SHP77 treated with DMSO at 0.1 percent for 48 hours (cell line): Measurements from ENCODE around the gene KLC1.

Source experiments
- DNase-seq: peaks from one replicate; lab custom pipeline; 2025; lab: John Stamatoyannopoulos, UW

The KLC1 gene

GRCh38 chr14:103705118-103705503 is 76.1 kb downstream of the KLC1 start:
- DNase-seq, result no peak

- DNase-seq, result no peak
These were observed 76.7 kb downstream of the KLC1 start for GRCh38 chr14:103705504-103706284.

GRCh38 chr14:103706551-103707328 is 77.7 kb downstream of the KLC1 start:
- DNase-seq, result no peak

DNA sequence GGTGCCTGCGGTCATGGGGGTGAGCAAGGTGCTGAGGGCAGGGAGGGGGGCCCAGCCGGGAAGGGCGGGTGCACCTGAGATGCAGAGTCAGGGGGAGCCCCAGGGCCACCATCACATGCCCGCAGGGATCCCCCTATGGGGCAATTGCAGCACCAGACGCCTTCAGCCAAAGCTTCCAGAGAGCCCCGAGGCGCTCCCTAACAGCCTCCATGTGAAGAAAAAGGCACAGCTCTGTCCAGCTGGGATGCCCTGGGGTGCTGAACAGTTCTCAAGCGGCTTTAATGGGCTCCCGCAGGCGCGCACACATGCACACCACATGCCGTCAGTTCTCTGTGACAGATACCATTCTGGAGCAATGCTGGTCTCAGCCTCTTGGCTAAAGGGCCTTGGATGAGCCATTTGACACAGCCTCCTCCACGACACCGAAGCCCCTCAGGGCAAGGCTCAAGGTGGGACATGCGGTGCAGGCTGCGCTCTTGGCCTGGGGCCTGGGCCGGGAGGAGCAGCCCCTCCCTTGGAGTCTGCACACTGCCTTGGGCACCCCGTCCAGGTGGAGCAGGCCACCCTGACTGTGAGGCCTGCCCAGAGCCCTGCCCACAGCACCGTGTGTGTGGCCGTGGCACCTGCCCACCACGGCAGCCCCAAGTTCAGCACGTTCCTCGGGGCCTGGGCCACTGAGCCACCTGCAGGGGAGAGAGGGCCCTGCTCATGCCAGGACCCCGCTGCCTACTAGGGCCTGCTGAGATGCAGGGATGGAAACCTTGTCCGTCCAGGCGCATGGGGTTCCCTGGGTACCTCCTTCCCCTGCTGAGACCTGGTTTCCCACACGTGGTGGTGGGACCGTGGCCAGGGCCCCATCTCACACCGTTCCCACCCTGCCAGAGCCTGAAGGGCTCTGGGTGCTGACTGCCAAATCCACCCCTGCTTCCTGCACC is 78.6 kb downstream of the KLC1 start:
- no peak for DNase-seq

GRCh38 chr14:103708750-103709187 is 79.8 kb downstream of the KLC1 start:
- no peak for DNase-seq

DNA sequence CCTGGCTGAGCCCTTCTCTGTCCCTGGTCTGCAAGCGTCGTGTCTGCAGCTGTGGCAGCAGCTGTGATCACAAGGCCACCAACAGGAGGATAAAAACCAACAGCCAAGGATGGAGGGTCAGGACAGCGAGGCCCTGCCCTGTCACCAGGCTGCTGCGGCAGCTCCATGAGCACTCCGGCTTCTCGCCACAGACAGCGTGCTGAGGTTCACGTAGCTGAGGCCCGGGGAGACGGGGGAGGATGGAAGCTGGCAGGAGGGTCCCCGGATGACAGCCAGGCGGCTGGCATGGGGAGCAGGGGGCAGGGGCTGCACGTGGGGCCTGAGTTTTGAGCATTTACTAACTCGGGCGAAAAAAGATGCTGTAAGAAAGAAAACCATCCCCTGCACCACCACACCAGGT is 80.8 kb downstream of the KLC1 start:
- DNase-seq, result no peak

DNA sequence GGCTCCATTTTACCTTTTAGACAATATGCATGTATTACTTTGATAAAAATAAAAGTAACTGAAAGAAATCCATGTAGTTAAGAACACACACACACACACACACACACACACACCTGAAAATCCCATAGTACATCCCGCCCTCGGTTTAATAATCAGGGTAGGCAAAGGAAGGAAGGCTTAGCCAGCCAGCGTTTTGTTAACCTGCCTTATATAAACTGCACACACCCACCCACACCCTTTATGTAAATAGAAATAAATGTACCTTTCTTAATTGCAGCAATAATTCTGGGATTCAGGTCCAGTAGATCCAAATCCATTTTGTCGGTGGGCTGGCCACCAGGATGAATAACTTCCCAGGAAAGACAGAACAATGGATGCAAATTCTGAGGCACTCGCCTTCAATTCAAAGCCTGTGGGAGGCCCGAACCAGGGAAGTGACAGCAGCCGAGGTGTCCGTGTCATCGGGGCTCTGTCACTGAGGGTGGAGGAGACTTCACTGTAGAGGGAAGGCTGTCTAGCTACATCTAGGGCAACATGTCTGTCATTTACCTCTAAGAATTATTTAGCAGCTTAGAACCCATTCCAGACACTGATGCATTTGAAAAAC is 81.9 kb downstream of the KLC1 start:
- no peak for DNase-seq

DNA sequence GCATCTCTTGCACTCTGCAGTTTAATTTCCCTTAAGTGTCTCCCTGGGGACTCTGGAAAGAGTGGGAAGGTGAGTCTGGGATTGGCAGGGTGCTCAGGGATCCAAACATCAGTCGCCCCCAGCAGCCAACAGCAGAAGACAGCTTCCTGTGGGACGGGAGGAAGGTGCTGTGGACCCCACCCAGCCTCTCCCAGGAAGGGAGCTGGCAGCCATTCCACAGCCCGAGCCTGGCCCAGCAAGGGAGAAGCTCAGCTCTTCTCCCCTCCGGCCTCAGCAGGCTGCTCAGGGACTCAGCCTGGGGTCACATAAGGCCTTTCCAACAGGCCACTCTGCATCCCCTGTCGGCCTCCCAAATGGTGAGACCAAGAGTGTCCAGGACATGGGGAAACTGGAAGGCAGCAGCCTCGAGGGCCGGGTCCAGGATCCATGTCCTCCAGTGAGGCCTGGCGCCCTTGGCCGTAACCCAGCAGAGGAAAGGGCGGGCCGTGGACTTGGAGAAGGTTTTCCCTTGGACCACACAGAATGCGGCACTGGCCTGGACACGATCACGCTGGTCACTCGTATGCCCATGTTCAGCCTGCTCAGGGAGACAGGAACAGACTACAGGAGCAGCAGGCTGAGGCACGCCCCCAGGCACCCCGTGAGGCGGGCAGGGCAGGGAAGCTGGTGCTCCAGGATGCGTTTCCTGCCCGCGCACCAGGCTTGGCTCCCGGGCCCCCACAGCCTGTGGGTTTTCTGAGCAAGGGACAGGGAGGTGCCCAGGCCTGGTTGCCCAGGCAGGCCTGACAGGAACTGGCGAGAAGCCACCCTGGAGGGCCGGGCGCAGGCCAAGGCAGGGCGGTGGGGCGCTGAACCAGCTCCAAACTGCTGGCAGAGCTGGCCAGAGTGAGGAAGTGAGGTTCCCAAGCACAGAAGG is 82.8 kb downstream of the KLC1 start:
- no peak for DNase-seq

DNA sequence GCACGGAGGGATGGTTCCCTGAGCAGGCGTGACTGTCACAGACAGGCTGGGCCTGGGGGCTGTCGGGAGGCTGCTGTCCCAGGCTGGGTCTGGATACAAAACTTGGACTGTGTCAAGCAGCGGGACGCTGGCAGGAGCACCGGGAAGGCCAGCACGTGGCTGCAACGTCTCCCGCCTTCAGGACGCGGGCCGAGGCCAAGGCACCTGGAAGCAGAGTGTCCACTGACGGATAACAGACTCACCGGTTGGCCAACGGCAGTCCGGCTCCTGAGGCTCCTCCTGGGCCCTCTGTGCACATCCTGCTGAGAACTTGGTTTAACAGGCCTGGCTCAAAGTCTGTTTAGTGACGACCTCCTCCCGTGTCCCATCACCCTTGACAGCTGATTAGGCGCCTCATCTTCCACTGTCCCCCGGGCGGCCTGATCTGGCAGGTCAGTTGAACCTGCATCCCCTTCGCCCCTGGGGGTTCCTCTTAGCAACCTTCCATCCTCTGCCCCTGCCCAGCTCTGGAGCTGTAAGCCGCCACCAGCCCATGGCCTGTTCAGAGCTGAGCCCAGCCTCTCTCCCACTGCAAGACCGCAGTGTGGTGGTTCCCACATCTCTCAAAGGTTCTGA is 83.7 kb downstream of the KLC1 start:
- DNase-seq, result no peak

DNA sequence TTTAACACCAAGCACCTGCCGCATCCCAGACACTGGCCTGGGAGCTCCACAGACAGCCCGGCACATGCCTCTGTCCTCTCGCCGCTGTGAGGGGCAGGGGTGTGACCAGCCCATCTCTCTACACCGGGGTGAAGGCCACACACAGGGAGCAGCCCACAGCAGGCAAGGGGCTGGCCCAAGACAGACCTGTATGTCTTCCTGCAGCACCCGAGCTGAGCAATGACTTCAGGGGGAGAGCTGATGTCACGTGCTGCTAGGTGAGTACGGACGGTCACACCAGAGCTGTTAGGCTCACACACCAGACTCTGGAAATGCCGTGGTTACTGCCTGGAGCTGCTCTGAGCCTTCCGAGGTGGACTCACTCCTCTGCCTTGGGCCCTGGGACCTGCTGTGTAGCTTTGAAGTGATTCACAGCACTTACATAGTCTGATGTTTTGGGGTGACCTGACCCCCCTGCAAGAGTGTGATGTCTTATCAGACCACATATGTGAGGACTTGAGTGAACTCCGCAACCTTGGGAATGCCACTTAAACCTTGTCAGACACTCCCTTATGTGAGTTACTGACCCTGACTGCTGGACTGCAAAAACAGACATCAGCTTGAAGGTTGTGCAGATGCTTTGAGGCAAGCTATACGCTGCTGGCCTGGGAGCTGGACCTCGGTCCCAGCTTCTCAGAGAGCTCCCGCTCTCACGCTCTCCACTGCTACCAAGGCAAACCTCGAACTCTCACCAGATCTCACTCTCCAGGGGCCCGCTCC is 84.5 kb downstream of the KLC1 start:
- DNase-seq, result no peak

DNA sequence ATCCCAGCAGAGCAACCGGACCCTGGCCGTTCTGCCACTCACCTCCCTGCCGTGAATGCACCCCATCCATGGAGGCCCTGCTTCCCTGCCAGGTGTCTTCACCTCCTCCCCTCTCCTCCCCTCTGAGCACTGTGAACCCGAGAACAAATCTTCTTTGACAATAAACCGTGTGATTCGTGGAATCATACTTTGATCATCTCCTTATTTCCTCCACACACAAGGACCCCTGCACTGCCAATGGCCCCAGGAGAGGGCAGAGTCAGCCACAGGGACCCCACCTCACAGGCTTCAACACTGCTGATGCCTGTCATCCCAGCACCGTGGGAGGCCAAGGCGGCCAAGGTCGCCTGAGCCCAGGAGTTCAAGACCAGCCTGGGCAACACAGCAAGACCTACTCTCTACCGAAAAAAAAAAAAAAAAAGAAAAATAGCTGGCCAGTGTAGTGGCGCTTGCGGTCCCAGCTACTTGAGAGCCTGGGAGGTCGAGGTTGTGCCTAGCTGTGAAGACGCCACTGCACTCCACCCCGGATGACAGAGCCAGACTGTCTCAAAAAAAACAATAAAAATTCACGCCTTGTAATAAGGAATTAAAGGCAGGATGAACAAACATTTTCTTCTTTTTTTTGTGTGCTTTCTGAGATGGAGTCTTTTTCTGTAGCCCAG is 85.2 kb downstream of the KLC1 start:
- DNase-seq, result no peak

DNA sequence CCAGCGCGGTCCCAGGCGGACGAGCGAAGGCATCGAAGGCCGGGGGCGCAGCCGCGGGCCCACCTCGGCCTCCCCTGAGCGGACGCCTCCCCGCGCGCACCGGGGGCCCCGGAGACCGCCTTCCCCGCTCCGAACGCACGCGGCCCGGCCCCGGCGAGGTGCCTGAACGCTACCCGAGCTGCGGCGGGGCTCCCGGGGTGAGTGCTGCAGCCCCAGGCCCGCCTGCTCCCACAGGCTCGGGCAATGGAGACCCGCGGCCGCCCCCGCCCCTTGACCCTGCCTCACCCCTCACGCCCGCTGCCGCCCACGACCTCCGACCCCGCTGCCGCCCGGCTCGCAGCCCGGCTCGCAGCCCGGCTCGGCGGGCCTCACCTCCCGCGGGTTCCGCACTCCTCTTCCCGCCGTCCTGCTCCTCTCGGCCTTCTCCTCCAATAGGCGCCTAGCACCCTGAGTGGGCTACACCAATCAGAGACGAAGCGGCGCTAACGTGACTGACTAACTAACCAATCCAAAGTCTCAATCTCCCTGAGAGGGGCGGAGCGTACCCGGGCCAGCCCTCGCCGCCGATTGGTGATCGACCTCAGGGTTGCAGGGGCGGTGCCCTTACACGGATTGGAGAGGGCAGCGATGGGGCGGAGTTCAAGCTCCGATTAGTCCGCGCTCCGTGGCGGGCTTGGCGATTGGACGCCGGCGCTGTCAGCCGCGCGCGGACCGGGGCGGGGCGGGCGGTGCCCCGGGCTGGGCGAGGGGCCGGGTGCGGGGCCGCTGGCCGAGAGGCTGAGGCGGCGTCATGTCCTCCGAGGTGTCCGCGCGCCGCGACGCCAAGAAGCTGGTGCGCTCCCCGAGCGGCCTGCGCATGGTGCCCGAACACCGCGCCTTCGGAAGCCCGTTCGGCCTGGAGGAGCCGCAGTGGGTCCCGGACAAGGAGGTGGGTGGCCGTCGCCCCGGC is 86.3 kb downstream of the KLC1 start, which contains the start of the genes XRCC3 and ZFYVE21:
XRCC3 (minus strand) TSS at position 400 of the 949 bp plus-strand sequence. CDS start 4,364 bp downstream, outside the sequence.
ZFYVE21 (plus strand) TSS at position 759 of the 949 bp plus-strand sequence; CDS start at position 791, 32 bp downstream.
- peak; percentile 97 for DNase-seq

DNA sequence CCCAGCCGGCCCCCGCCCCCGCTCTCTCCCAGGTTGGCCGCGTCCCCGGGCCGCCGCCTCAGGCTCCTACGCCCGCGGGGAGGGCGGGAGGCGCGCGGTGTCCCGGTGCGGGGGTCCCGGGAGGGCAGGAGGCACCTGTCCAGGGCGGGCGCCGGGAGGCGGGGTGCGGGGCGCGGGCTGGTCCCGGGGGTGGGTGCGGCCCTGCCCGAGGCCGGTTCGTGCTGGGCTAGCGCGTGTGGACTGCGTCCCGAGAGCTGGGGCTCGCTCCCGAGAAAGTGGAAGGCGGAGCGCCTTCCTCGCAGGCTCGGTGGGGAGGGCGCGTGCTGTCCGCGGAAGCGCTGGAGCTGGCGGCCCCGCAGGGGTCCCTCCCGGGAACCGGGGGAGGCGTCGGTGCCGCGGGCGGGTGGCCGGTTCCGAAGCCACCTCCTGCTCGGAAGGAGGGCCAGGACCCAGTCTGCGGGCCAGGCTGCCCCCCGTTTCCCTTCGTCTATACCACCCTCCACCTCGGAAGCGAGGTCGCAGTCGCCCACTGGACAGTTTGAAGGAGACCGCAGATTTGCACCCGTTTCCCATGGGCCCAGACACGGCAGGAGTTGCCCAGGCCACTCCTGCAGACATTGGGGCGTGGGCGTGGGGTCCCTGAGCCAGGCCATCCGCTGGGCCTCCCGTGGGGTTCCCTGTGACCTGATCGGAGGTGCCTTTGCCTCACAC is 87.2 kb downstream of the KLC1 start:
- DNase-seq, result no peak

DNA sequence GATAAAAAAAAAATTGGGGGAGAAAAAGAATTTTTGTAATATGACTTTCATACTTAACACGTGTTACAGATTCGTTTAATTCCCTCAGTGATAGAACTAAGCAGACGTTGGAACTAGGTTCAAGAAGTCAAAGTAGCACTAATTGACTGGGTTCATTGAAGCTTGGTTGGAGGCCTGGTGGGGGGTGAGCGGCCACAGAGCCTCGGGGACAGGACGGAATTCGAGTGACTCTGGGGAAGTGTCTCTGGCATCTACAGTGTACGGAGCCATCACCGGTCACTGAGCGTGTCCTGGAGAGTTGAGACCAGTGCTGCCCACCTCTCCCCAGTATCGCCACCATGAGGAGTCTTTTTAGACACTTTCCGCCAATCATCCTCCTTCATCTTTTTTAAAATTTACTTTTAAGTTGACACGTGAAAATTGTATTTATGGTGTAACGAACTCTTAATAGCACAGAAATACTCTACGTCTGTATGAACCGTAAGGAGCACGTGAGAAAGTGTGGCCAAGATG is 87.9 kb downstream of the KLC1 start:
- no peak for DNase-seq

GRCh38 chr14:103718572-103718971 is 89.6 kb downstream of the KLC1 start:
- no peak for DNase-seq

- no peak for DNase-seq
These were observed 90.7 kb downstream of the KLC1 start for GRCh38 chr14:103719751-103720150.
